ENCODE data around the gene PSME2.

The PSME2 gene

GRCh38 chr14:24160850-24161804 lies 14.7 kb upstream of the PSME2 start, which contains the start of gene IRF9:
Gene IRF9 (plus strand): TSS chr14:24161265. CDS start chr14:24162145, 880 bp downstream.
- Mint-ChIP-seq H3K27ac (peak within 1 kb of the TSS; percentile 90 to 96 (median 96)), H3K36me3 (ENCODE audit: low read depth) (peaks cover 57% of the 10 kb centered on the region), H3K4me3 (peak within 1 kb of the TSS; percentile 91 to 96 (median 93)), H3K4me1 (peaks cover 16% of the 10 kb centered on the region), H3K9me3 (no peaks in the 10 kb centered on the region), H3K27me3 (ENCODE audit: low read depth) (no peaks in the 10 kb centered on the region)
- peak; percentile 94 to 96 (median 95) for TF ChIP-seq CTCF (IDR thresholded peaks at IDR 0.05; ENCODE audit: unreplicated experiment in 3 of 3)

GRCh38 chr14:24160499-24160849 lies 14.1 kb upstream of the PSME2 start:
- Mint-ChIP-seq H3K4me1 (peaks cover 16% of the 10 kb centered on the region), H3K36me3 (ENCODE audit: low read depth) (peaks cover 57% of the 10 kb centered on the region), H3K27me3 (ENCODE audit: low read depth) (no peaks in the 10 kb centered on the region), H3K4me3 (peak overlapping the region; percentile 21 to 93 (median 55)), H3K9me3 (no peaks in the 10 kb centered on the region), H3K27ac (peak overlapping the region; percentile 46 to 96 (median 90))
- no peak for TF ChIP-seq CTCF (IDR thresholded peaks at IDR 0.05; ENCODE audit: unreplicated experiment in 3 of 3)

GRCh38 chr14:24159777-24160498 lies 13.5 kb upstream of the PSME2 start:
- Mint-ChIP-seq H3K4me1 (peaks cover 16% of the 10 kb centered on the region), H3K4me3 (peak overlapping the region; percentile 21 to 55 (median 55)), H3K27me3 (ENCODE audit: low read depth) (no peaks in the 10 kb centered on the region), H3K9me3 (no peaks in the 10 kb centered on the region), H3K36me3 (ENCODE audit: low read depth) (peaks cover 57% of the 10 kb centered on the region), H3K27ac (peak overlapping the region in 1 of 3 experiments; percentile 46)
- TF ChIP-seq CTCF (IDR thresholded peaks at IDR 0.05; ENCODE audit: unreplicated experiment in 3 of 3), result no peak

GRCh38 chr14:24157331-24157730 lies 10.9 kb upstream of the PSME2 start:
- no peak overlapping the region for H3K27ac Mint-ChIP-seq
- H3K4me1 Mint-ChIP-seq, result peaks cover 15% of the 10 kb centered on the region
- TF ChIP-seq CTCF (IDR thresholded peaks at IDR 0.05; ENCODE audit: unreplicated experiment in 3 of 3), result no peak
- H3K4me3 Mint-ChIP-seq, result no peak overlapping the region
- H3K27me3 Mint-ChIP-seq (ENCODE audit: low read depth), result no peaks in the 10 kb centered on the region
- H3K9me3 Mint-ChIP-seq, result no peaks in the 10 kb centered on the region
- H3K36me3 Mint-ChIP-seq (ENCODE audit: low read depth), result peaks cover 50% of the 10 kb centered on the region

- peaks cover 10% of the 10 kb centered on the region for H3K4me1 Mint-ChIP-seq
- no peaks in the 10 kb centered on the region for H3K9me3 Mint-ChIP-seq
Observed at GRCh38 chr14:24156840-24157239, 10.4 kb upstream of the PSME2 start.

More at GRCh38 chr14:24156840-24157239, 10.4 kb upstream of the PSME2 start:
- no peak for TF ChIP-seq CTCF (IDR thresholded peaks at IDR 0.05; ENCODE audit: unreplicated experiment in 3 of 3)
- H3K4me3 Mint-ChIP-seq, result no peak overlapping the region
- no peak overlapping the region for H3K27ac Mint-ChIP-seq
- H3K27me3 Mint-ChIP-seq (ENCODE audit: low read depth), result no peaks in the 10 kb centered on the region
- H3K36me3 Mint-ChIP-seq (ENCODE audit: low read depth), result peaks cover 51% of the 10 kb centered on the region
